ENCODE measurements around the gene ESPNL. TPM values are rescaled to one million over a fixed set of nuclear protein-coding genes. Genes with fewer than 3 reads are reported as not detected.

The ESPNL gene
- total and polyA plus RNA-seq, 2 of the 4 experiments (the other 2 are of a cell fraction): 2.0 TPM

DNA sequence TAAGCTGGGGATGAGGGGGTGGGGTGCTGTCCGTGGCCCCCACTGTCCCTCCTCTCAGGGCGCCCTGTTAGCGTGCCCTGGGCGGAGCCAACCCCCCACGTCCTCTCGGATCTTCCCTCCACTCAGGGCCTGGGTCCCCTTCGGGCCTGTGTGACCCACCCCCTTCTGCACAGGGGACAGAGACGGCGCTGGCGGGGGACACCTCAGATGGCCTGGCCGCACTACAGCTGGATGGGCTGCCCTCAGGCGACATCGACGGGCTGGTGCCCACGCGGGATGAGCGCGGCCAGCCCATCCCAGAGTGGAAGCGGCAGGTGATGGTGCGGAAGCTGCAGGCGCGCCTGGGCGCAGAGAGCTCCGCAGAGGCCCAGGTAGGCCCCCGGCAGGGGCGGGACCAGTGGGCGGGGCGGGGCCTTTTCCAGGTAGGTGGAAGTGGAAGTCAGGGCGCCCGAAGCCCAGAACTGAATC is 28.4 kb downstream of the ESPNL start:
- no peak for TF ChIP-seq RFX5 (IDR thresholded peaks at IDR 0.05; ENCODE audit: low read depth, low read length)
- TF ChIP-seq CHD1 (IDR thresholded peaks at IDR 0.05; ENCODE audit: low read depth, low read length): no peak
- no peak for TF ChIP-seq MAZ (IDR thresholded peaks at IDR 0.05; ENCODE audit: borderline replicate concordance, low read depth, low read length)
- TF ChIP-seq NFE2L2 (IDR thresholded peaks at IDR 0.05; ENCODE audit: low read depth, low read length): no peak
- no peak for TF ChIP-seq POLR2A (IDR thresholded peaks at IDR 0.05; ENCODE audit: low read depth, low read length)
- no peak for TF ChIP-seq MXI1 (IDR thresholded peaks at IDR 0.05; ENCODE audit: borderline replicate concordance, low read depth, low read length)
- no peak for TF ChIP-seq SMC3 (IDR thresholded peaks at IDR 0.05; ENCODE audit: low read depth, low read length)
- TF ChIP-seq ELK1 (IDR thresholded peaks at IDR 0.05; ENCODE audit: borderline replicate concordance, low read depth, low read length): no peak
- no peak for TF ChIP-seq MAFK (IDR thresholded peaks at IDR 0.05; ENCODE audit: low read depth, low read length)
- no peak for TF ChIP-seq FOS (IDR thresholded peaks at IDR 0.05; ENCODE audit: low read depth, low read length)
- no peak for TF ChIP-seq BHLHE40 (IDR thresholded peaks at IDR 0.05; ENCODE audit: low read depth, low read length)
- no peak for TF ChIP-seq RAD21 (IDR thresholded peaks at IDR 0.05; ENCODE audit: low read length)
- no peak for TF ChIP-seq RCOR1 (IDR thresholded peaks at IDR 0.05; ENCODE audit: insufficient replicate concordance, low read length)
- no peak for TF ChIP-seq CEBPB (IDR thresholded peaks at IDR 0.05; ENCODE audit: low read depth, low read length)
- TF ChIP-seq CTCF (conservative IDR thresholded peaks at IDR 0.05; ENCODE audit: low read depth, low read length): no peak
- TF ChIP-seq, protein P1, sequence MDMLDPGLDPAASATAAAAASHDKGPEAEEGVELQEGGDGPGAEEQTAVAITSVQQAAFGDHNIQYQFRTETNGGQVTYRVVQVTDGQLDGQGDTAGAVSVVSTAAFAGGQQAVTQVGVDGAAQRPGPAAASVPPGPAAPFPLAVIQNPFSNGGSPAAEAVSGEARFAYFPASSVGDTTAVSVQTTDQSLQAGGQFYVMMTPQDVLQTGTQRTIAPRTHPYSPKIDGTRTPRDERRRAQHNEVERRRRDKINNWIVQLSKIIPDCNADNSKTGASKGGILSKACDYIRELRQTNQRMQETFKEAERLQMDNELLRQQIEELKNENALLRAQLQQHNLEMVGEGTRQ (IDR thresholded peaks at IDR 0.05; ENCODE audit: low read depth, low read length): no peak
- no peak overlapping the region for H2AK5ac ChIP-seq (ENCODE audit: low read depth, low read length)
- ChIA-PET POLR2A (ENCODE audit: unreplicated experiment) (no interaction called here), CTCF (no interaction called here)
- no peak overlapping the region for H3K23ac ChIP-seq (ENCODE audit: low read depth, low read length)
- no peak overlapping the region for H2BK20ac ChIP-seq (ENCODE audit: low read depth, low read length)
- no peak overlapping the region for H3K4ac ChIP-seq (ENCODE audit: low read depth, low read length)
- H2BK15ac ChIP-seq (ENCODE audit: low read depth, low read length): no peak overlapping the region
- no TSS peak for BruUV-seq (replicated peaks)
- H4K91ac ChIP-seq (ENCODE audit: insufficient read depth, low read depth, low read length): no peak overlapping the region
- H2BK5ac ChIP-seq (ENCODE audit: low read depth, low read length, poor library complexity, severe bottlenecking): no peak overlapping the region
- H3K9me1 ChIP-seq (ENCODE audit: insufficient read depth, low read length): peaks cover 5% of the 10 kb centered on the region; the same call in 1 of the 2 replicates
- no peaks in the 10 kb centered on the region for H3K9me3 ChIP-seq (ENCODE audit: control insufficient read depth, insufficient read depth, low read length)
- H2AK9ac ChIP-seq (replicated peaks; ENCODE audit: low read depth, low read length, poor library complexity): no peak overlapping the region
- H3K4me3 ChIP-seq (ENCODE audit: insufficient read depth, low read depth, low read length): no peak overlapping the region
- in situ Hi-C loops (cut with MboI; ENCODE audit: low sequenced_read_pairs) (no loop called here), dilution Hi-C loops (cut with HindIII; ENCODE audit: low sequenced_read_pairs, unreplicated experiment) (no loop called here), intact Hi-C loops (cut with micrococcal nuclease) (no loop called here)
- no peaks in the 10 kb centered on the region for H3K79me1 ChIP-seq (ENCODE audit: low read depth in 1 of 2, low read length in 2 of 2)
- 79% methylated on average over 11 of the region's 30 CpGs; no CpG with 5 or more reads in 1 of the 2 experiments for WGBS, 2 experiments (ENCODE audit: extremely low coverage in 2 of 2, insufficient read length in 1 of 2)
- H3K27ac ChIP-seq (ENCODE audit: insufficient read depth, low read length): no peak overlapping the region
- no peak overlapping the region for H3K14ac ChIP-seq (replicated peaks; ENCODE audit: low read depth, low read length)
- DNase-seq (no peak), ATAC-seq (ENCODE audit: low read depth) (no peak)
- H3K36me3 ChIP-seq (ENCODE audit: control insufficient read depth, insufficient read depth, low read length): no peaks in the 10 kb centered on the region
- H3K4me2 ChIP-seq (ENCODE audit: low read depth, low read length): no peak overlapping the region
- H3K4me1 ChIP-seq (ENCODE audit: control insufficient read depth, insufficient read depth, low read length): peaks cover 6% of the 10 kb centered on the region
- no peak overlapping the region for H4K8ac ChIP-seq (ENCODE audit: low read depth in 2 of 2, low read length in 2 of 2)
- H3K9ac ChIP-seq (ENCODE audit: low read depth, low read length): no peak overlapping the region
- H3K56ac ChIP-seq (ENCODE audit: extremely low read depth, insufficient read depth, low read length): no peak overlapping the region
- no peak overlapping the region for H2BK120ac ChIP-seq (ENCODE audit: low read depth, low read length)
- H3K27me3 ChIP-seq (ENCODE audit: control insufficient read depth, insufficient read depth, low read length): no peaks in the 10 kb centered on the region
- H4K5ac ChIP-seq (ENCODE audit: low read depth, low read length): no peak overlapping the region
- no peak overlapping the region for H3K18ac ChIP-seq (ENCODE audit: low read depth, low read length)
- H4K20me1 ChIP-seq (ENCODE audit: insufficient read depth, low read length): no peaks in the 10 kb centered on the region
- no peak overlapping the region for H2AFZ ChIP-seq (replicated peaks; ENCODE audit: low read length, poor library complexity)

Measured in IMR-90 (cell line).